ENCODE results near the gene TNFRSF21. TPM values are rescaled to one million over a fixed set of nuclear protein-coding genes. Genes with fewer than 3 reads are reported as not detected.

The TNFRSF21 gene
- total and polyA plus RNA-seq, 2 donors (not counting 1 experiment from before 2014, with no cell fraction given), result 0.43 to 1.2 TPM

- no peak for TF ChIP-seq EZH2 (IDR thresholded peaks at IDR 0.05; ENCODE audit: borderline replicate concordance, insufficient read depth, low read depth, low read length, poor library complexity, severe bottlenecking)
- TF ChIP-seq CTCF (IDR thresholded peaks at IDR 0.05), result no peak
- 89% methylated on average over 2 of the region's 2 CpGs for WGBS (ENCODE audit: insufficient coverage)
- no peaks in the 10 kb centered on the region for H4K20me1 ChIP-seq (ENCODE audit: control insufficient read depth, insufficient read depth, low read length, poor library complexity, severe bottlenecking)
- Mint-ChIP-seq H3K4me1 (peaks cover 19% of the 10 kb centered on the region), H3K9me3 (ENCODE audit: insufficient read depth) (no peaks in the 10 kb centered on the region), H3K27me3 (peaks cover 32% of the 10 kb centered on the region), H3K4me3 (no peak overlapping the region), H3K27ac (no peak overlapping the region)
- ChIA-PET POLR2A (interaction anchor here (0.9 kb wide), 1 partner anchor 65 kb away, joined by 3 read pairs; no protein-coding TSS in a partner anchor), CTCF (interaction anchor here (2.1 kb wide), 1 partner anchor 210 kb away, joined by 9 read pairs; no protein-coding TSS in a partner anchor)
- H3K36me3 ChIP-seq (replicated peaks in 1 of 2; ENCODE audit: control extremely low read depth in 1 of 2, control insufficient read depth in 1 of 2, extremely low read depth in 1 of 2, insufficient read depth in 2 of 2, low read length in 1 of 2), result no peaks in the 10 kb centered on the region
- intact Hi-C loops (cut with micrococcal nuclease), result loop anchor here (5.0 kb wide), 1 partner anchor 65 kb away; no protein-coding TSS in a partner anchor
- no peak overlapping the region for H3K4me2 ChIP-seq (replicated peaks; ENCODE audit: low read depth, low read length, poor library complexity, severe bottlenecking)
- H3K4me3 ChIP-seq (ENCODE audit: control extremely low read depth in 1 of 5, extremely low read depth in 1 of 5, insufficient read depth in 1 of 5, low read depth in 2 of 5, low read length in 4 of 5), result no peak overlapping the region
- no peak overlapping the region for H3K9ac ChIP-seq (ENCODE audit: low read length)
- peaks cover 12 to 14% of the 10 kb centered on the region in 2 donors for H3K4me1 ChIP-seq (ENCODE audit: control insufficient read depth in 2 of 2, insufficient read depth in 2 of 2, low read length in 2 of 2)
- no peak for DNase-seq
- H2AFZ ChIP-seq (ENCODE audit: insufficient read depth, low read depth, low read length, poor library complexity, severe bottlenecking), result no peak overlapping the region
- no peak for ATAC-seq (ENCODE audit: low read depth)
- no peak overlapping the region for H3K27ac ChIP-seq (ENCODE audit: low read length in 2 of 2)
- no peaks in the 10 kb centered on the region for H3K9me3 ChIP-seq (ENCODE audit: control extremely low read depth in 1 of 3, control insufficient read depth in 2 of 3, insufficient read depth in 1 of 3, low read length in 2 of 3)
- H3K27me3 ChIP-seq (replicated peaks in 1 of 4; ENCODE audit: control extremely low read depth in 1 of 4, control insufficient read depth in 3 of 4, insufficient read depth in 4 of 4, low read length in 3 of 4), result peaks cover 0 to 17% (median 7%) of the 10 kb centered on the region in 4 experiments
- H3K79me2 ChIP-seq (ENCODE audit: control insufficient read depth, insufficient read depth, low read length), result no peaks in the 10 kb centered on the region
Measured at GRCh38 chr6:47306887-47307286, 2.8 kb downstream of the TNFRSF21 start.

- Histone ChIP-seq H4K20me1 (ENCODE audit: control insufficient read depth, insufficient read depth, low read length, poor library complexity, severe bottlenecking) (no peaks in the 10 kb centered on the region), H3K79me2 (ENCODE audit: control insufficient read depth, insufficient read depth, low read length) (no peaks in the 10 kb centered on the region), H3K4me3 (ENCODE audit: control extremely low read depth in 1 of 5, extremely low read depth in 1 of 5, insufficient read depth in 1 of 5, low read depth in 2 of 5, low read length in 4 of 5) (no peak overlapping the region), H3K4me2 (replicated peaks; ENCODE audit: low read depth, low read length, poor library complexity, severe bottlenecking) (no peak overlapping the region), H3K36me3 (replicated peaks in 1 of 2; ENCODE audit: control extremely low read depth in 1 of 2, control insufficient read depth in 1 of 2, extremely low read depth in 1 of 2, insufficient read depth in 2 of 2, low read length in 1 of 2) (no peaks in the 10 kb centered on the region), H3K27ac (ENCODE audit: low read length in 2 of 2) (no peak overlapping the region), H2AFZ (ENCODE audit: insufficient read depth, low read depth, low read length, poor library complexity, severe bottlenecking) (no peak overlapping the region), H3K27me3 (replicated peaks in 1 of 4; ENCODE audit: control extremely low read depth in 1 of 4, control insufficient read depth in 3 of 4, insufficient read depth in 4 of 4, low read length in 3 of 4) (peaks cover 0 to 11% (median 5%) of the 10 kb centered on the region in 4 experiments), H3K4me1 (ENCODE audit: control insufficient read depth in 2 of 2, insufficient read depth in 2 of 2, low read length in 2 of 2) (peaks cover 5 to 8% of the 10 kb centered on the region in 2 donors), H3K9me3 (ENCODE audit: control extremely low read depth in 1 of 3, control insufficient read depth in 2 of 3, insufficient read depth in 1 of 3, low read length in 2 of 3) (no peaks in the 10 kb centered on the region), H3K9ac (ENCODE audit: low read length) (no peak overlapping the region)
- H3K4me3 Mint-ChIP-seq, result no peak overlapping the region
- intact Hi-C loops (cut with micrococcal nuclease), result no loop called here
- ATAC-seq (ENCODE audit: low read depth) (no peak), DNase-seq (no peak)
- ChIA-PET POLR2A (no interaction called here), CTCF (no interaction called here)
- no peaks in the 10 kb centered on the region for H3K9me3 Mint-ChIP-seq (ENCODE audit: insufficient read depth)
- 100% methylated on average over 1 of the region's 1 CpG for WGBS (ENCODE audit: insufficient coverage)
- TF ChIP-seq EZH2 (IDR thresholded peaks at IDR 0.05; ENCODE audit: borderline replicate concordance, insufficient read depth, low read depth, low read length, poor library complexity, severe bottlenecking) (no peak), CTCF (IDR thresholded peaks at IDR 0.05) (no peak)
- H3K27me3 Mint-ChIP-seq, result peaks cover 28% of the 10 kb centered on the region
- H3K4me1 Mint-ChIP-seq, result peaks cover 15% of the 10 kb centered on the region
- no peak overlapping the region for H3K27ac Mint-ChIP-seq
Measured at GRCh38 chr6:47303861-47304260, 5.8 kb downstream of the TNFRSF21 start.
